Panc1 (cell line): ENCODE data around the gene MBOAT1.

Experiments
- CTCF ChIP-seq: fragments of 450-650 bp; IDR thresholded peaks from 2 replicates; pipeline ENCODE4 v1.5.1; 2017; ENCODE audit warnings: mild to moderate bottlenecking
- REST ChIP-seq, 2 experiments: IDR thresholded peaks; 2 replicates each; pipeline ENCODE4 v1.6.1; 2011 to 2012; ENCODE audit warnings: low read depth in 2 of 2, control low read depth in 1 of 2, low read length in 1 of 2, mild to moderate bottlenecking in 1 of 2, moderate library complexity in 1 of 2; ENCODE audit not compliant: insufficient read depth in 1 of 2
- TCF7L2 ChIP-seq: IDR thresholded peaks from 2 replicates; pipeline ENCODE4 v1.6.1; 2011; ENCODE audit warnings: mild to moderate bottlenecking, low read depth, low read length, inconsistent platforms

GRCh38 chr6:20202324-20202658 is 10.0 kb downstream of the MBOAT1 start:
- TF ChIP-seq CTCF (no peak), REST (IDR thresholded peaks at IDR 0.05; ENCODE audit: insufficient read depth in 1 of 2, low read depth in 2 of 2, low read length in 1 of 2) (no peak), TCF7L2 (peak; percentile 12; the same call in 1 of the 2 replicates)
